Measurements from ENCODE around the gene GNAS.

DNA sequence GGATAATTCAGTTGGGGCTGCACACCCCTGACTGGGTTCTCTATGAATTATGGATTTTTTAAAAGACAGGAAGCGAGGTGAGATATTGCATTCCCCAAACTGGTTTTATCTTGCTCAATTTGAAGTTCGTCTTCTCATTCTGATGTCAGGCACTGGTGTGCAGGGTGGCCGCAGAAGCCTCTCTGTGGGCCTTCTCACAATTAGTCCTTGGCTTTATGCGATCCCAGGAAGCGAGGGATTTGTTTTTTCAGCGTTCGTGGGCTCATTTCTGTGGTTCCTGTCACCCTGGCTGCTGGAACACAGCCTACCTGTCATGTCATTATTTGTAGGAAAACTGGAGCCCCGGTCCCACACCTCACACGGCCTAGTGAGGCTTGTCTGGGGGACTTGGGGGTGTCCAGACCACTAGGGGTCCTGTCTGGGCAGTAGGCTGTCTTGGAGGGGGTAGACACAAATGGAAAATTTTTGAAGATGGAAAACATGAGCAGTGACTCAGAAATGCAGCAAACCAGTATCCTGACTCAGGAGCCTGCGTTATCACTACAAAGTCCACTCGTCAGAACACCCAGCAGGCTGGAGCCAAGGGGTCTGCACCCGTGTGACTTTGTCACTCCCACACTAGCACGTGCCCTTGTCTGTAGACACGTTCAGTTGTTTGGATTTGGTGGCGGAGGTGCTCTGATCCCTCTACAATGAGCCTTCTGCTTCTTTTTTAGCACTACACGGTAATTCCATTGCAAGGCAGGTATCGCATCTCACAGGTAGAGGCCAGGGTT, 44.1 kb upstream of the GNAS start:
- TF ChIP-seq CTCF (IDR thresholded peaks at IDR 0.05) (no peak), POLR2A (IDR thresholded peaks at IDR 0.05) (no peak), POLR2AphosphoS5 (IDR thresholded peaks at IDR 0.05) (no peak)
